ENCODE data around the gene ABCB9.

DNA sequence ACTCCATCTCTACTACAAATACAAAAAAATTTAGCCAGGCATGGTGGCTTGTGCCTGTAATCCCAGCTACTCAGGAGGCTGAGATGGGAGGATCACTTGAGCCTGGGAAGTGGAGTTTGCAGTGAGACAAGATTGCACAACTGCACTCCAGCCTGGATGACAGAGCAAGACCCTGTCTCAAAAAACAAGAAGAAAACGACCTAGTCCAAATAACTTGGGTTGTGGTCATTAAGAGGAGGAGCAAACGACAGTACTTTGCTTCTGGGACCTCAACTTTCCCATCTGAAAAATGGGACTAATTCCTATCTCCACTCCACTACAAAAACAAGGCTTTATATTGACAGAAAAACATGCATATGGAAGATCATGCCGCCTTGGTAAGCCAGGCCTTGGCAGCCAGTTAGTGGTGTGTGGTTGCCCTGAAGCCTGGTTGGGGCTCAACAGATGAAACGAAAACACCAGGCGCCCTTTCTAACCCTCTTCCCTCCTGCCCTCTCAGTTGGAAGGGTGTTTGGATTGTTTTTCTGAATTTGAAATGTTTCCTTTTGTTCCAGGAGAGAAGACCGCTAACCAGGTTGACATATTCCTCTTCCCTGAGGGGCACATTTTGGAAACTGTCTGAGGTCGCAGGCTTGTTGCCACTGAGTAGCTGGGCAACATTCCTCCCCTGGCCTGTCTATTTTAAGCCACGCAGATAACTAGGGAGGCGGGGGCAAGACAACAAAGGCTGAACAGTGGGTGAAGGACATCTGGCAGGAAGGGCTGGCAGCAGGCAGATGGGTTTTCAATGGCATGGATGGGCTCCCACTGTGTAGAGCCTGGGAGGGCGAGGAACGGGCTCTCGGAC, 56.6 kb downstream of the ABCB9 start:
- TF ChIP-seq, protein P1, sequence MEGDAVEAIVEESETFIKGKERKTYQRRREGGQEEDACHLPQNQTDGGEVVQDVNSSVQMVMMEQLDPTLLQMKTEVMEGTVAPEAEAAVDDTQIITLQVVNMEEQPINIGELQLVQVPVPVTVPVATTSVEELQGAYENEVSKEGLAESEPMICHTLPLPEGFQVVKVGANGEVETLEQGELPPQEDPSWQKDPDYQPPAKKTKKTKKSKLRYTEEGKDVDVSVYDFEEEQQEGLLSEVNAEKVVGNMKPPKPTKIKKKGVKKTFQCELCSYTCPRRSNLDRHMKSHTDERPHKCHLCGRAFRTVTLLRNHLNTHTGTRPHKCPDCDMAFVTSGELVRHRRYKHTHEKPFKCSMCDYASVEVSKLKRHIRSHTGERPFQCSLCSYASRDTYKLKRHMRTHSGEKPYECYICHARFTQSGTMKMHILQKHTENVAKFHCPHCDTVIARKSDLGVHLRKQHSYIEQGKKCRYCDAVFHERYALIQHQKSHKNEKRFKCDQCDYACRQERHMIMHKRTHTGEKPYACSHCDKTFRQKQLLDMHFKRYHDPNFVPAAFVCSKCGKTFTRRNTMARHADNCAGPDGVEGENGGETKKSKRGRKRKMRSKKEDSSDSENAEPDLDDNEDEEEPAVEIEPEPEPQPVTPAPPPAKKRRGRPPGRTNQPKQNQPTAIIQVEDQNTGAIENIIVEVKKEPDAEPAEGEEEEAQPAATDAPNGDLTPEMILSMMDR (conservative IDR thresholded peaks at IDR 0.05; ENCODE audit: low read depth in 2 of 2): no peak
- no peak for TF ChIP-seq EZH2 (IDR thresholded peaks at IDR 0.05; ENCODE audit: low read depth, unreplicated experiment)
